PFSK-1 (cell line): ENCODE data around the gene STAC3.

Experiments
- POLR2AphosphoS5 ChIP-seq: IDR thresholded peaks from 2 replicates; pipeline ENCODE4 v1.6.1; 2012; ENCODE audit warnings: low read depth, mild to moderate bottlenecking, control low read depth, low read length, moderate library complexity
- TF ChIP-seq, protein P1 (sequence below), 2 experiments: IDR thresholded peaks; 2 replicates each; pipeline versions ENCODE4 v1.6.1 to v1.8.0; 2011 to 2012; ENCODE audit warnings: low read depth in 2 of 2, low read length in 2 of 2, control low read depth in 1 of 2, inconsistent platforms in 1 of 2, mild to moderate bottlenecking in 1 of 2, moderate library complexity in 1 of 2; ENCODE audit not compliant: insufficient read depth in 1 of 2

DNA sequence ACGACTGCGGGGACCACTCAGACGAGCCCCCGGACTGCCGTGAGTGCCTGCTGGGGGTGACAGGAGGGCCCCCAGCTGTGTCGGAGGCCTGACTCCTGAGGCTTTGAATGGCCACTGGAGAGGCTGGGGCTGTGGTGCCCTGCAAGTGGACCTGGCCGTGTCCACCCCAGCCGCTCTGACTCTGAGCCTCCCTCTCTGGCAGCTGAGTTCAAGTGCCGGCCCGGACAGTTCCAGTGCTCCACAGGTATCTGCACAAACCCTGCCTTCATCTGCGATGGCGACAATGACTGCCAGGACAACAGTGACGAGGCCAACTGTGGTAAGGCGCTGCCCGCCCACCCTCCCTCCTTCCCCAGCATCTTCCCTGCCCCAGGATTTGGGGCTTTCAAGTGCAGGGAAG, 50.5 kb downstream of the STAC3 start:
- TF ChIP-seq POLR2AphosphoS5, result no peak
- TF ChIP-seq, protein P1, sequence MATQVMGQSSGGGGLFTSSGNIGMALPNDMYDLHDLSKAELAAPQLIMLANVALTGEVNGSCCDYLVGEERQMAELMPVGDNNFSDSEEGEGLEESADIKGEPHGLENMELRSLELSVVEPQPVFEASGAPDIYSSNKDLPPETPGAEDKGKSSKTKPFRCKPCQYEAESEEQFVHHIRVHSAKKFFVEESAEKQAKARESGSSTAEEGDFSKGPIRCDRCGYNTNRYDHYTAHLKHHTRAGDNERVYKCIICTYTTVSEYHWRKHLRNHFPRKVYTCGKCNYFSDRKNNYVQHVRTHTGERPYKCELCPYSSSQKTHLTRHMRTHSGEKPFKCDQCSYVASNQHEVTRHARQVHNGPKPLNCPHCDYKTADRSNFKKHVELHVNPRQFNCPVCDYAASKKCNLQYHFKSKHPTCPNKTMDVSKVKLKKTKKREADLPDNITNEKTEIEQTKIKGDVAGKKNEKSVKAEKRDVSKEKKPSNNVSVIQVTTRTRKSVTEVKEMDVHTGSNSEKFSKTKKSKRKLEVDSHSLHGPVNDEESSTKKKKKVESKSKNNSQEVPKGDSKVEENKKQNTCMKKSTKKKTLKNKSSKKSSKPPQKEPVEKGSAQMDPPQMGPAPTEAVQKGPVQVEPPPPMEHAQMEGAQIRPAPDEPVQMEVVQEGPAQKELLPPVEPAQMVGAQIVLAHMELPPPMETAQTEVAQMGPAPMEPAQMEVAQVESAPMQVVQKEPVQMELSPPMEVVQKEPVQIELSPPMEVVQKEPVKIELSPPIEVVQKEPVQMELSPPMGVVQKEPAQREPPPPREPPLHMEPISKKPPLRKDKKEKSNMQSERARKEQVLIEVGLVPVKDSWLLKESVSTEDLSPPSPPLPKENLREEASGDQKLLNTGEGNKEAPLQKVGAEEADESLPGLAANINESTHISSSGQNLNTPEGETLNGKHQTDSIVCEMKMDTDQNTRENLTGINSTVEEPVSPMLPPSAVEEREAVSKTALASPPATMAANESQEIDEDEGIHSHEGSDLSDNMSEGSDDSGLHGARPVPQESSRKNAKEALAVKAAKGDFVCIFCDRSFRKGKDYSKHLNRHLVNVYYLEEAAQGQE (IDR thresholded peaks at IDR 0.05; ENCODE audit: insufficient read depth in 1 of 2, low read depth in 2 of 2, low read length in 2 of 2), result no peak
